Muscle of back (tissue), 11 donors: ENCODE results near the gene GRK3. TPM values are rescaled to one million over a fixed set of nuclear protein-coding genes. Genes with fewer than 3 reads are reported as not detected.

Experiments used
- DNase-seq, 3 donors: peaks; one replicate each; pipeline versions ENCODE4 v3.0.0 to v3.0.0-alpha.2; 2013
- polyA plus RNA-seq, 10 donors: library from polyadenylated mRNA; unstranded; fragments of 120-200 nt; gene quantifications; one replicate each; pipeline ENCODE4 v1.2.1, GENCODE V29; 2013; ENCODE audit not compliant: insufficient read length in 10 of 10

GRK3 gene
- polyA plus RNA-seq, 10 donors: 6.2 to 14.3 (median 8.1) TPM

DNA sequence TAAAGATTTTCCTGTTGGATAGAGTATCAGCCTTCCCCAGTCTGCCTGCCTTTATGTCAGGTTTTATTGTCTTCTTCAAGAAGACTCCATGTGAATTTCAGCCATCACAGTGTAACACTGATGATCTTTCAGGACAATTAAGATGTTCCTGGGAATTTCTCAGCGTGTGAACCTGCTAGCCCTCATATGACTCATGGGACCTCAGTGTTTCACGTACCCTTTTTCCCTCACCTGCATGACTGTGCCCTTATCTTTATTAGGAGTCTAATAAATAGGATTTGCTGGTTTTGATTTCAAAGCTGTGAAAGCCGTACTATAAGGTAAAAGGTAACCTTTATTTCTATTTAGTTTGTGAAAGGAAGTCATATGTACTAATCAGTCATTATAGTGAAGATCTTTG, 95.9 kb downstream of the GRK3 start:
- DNase-seq: no peak

- peak; percentile 53 to 85 (median 72) for DNase-seq
Measured at GRCh38 chr22:25661073-25661472, 96.6 kb downstream of the GRK3 start.

- DNase-seq: no peak
Measured at GRCh38 chr22:25663654-25664053, 99.2 kb downstream of the GRK3 start.

- peak in 2 of 3 donors; percentile 66 to 86 for DNase-seq
Measured at GRCh38 chr22:25666308-25666707, 101.8 kb downstream of the GRK3 start.

DNA sequence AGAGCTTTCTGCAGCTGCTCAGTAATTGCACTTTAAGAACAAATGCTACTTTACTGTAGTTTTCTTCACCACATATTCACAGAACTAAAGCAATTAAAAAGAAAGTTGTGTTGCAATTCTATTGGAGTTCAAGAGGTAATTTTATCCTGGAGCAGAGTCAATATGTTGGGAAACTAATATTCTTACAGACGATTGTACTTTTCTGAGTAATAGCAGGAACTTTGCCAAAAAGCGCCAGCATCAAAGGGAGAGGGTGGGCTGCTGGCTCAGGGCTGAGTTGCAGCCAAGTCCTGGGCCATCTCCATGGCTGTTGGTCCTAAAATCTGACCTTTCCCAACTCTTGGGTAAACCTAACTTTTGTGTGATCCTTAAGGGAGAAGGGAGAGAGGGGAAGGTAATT, 104.0 kb downstream of the GRK3 start:
- DNase-seq: peak in 2 of 3 donors; percentile 64 to 70

GRCh38 chr22:25669253-25670069, 105.0 kb downstream of the GRK3 start:
- DNase-seq: no peak

GRCh38 chr22:25670070-25670461, 105.6 kb downstream of the GRK3 start:
- DNase-seq: no peak

DNA sequence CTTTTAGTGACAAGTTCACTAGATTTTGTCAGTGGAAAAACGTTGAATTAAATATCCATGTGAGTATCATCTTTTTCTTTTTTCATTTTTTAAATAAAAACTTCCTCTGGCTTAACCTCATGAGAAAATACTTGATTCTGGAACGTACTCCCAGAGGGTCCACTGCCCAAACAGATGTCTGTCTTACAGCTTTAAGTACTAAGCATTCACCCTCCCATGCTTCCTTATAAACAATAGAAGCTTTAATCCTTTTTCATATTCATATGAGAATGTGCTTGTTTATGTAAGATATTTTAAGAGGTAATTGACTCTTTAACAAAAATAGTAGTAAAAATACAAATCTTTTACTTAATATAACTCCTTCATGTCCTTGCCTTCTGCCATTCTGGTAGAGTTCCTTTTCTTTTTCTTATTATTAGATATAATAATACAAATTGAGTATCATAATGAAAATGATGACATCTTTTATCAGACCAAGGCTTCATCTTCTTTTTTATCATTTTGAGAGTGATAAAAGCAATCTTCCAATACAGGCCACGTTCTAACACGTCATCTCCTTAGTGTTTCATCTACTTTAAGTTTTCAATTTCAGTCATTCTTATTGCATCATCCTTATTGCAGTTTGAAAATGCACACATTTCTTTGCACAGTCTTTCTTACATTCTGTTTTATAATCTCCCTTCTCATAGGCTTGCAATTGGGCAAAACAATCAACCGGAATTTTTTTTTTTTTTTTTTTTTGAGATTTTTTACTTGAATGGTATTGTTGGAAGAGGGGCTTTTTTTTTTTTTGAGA, 108.0 kb downstream of the GRK3 start:
- DNase-seq: no peak

- no peak for DNase-seq
Measured at GRCh38 chr22:25673713-25674112, 109.2 kb downstream of the GRK3 start.

DNA sequence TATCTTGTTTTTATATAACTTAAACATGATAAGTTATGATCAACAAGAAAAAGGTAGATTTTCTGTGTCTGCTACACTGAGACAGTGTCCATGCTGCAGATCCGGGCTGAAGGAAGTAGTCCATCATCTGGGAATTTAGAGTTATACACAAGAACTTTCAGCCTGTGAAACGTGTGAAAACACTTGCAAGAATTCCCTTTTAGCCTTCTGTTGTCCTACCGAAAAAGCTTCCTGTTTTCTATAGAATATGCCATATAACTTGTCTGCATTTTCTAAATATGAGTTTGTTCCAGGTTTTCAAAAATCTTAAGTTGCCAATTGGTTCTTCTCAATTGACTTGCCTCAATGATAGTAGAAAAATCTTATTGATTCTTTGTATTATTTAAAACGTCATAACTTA, 113.2 kb downstream of the GRK3 start:
- DNase-seq: no peak

GRCh38 chr22:25680051-25680450, 115.6 kb downstream of the GRK3 start:
- no peak for DNase-seq

DNA sequence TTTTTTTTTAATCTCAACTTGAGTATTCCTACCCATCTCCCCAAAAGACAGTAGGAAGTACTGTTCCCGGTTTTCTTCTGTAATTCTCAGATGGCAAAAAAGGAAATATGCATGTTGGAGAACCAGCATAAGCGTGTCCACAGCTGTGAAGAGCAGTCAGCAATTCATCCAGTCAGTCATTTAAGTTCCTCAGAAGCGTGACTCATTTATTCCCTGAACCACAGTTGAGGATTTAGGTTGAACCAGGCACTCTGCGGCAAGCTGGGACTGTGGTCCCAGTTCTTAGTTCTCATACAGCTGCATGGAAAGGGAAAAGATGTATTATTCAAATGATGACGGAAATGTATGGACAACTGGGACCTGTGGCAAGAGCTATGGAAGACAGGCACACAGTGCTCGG, 116.5 kb downstream of the GRK3 start:
- DNase-seq: peak in 2 of 3 donors; percentile 53 to 75

DNA sequence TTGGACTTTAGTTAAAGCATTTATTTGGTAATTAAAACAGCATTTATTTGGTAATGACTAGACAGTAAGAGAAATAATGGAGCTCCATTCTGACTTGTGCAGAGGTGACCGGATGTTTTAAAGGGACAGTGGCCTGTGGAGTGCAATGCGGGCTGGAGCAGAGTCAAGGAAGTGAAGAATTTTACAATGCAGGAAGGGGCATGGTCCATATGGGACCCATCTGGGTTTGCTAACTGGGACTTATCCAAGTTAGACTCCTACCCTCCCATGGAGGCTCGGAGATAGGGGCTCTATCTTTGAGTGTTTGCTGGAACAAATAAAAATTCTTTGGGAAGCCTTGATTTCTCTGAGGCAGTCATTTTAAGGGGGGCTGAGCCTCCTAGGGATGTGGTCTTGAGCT, 117.6 kb downstream of the GRK3 start:
- no peak for DNase-seq

- no peak for DNase-seq
Measured at GRCh38 chr22:25688627-25689026, 124.2 kb downstream of the GRK3 start.

DNA sequence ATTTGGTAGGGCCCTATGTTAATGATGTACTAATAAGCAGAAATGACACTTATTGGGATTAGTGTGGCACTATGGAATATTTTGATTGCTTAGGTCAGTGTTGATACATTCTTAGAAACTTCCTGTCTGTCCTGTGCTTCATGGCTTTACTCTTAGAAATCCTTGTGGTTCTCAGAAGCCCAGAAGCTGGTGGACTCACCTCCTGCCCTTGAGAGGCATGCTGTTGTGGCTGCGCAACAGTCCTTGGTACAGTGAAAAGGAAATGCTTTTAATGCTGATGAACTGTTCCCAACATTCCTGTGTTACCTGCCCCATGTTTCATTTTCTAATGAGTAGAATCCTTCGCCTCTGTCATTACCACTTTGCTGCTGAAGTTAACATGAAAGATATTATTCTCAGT, 125.2 kb downstream of the GRK3 start:
- DNase-seq: no peak

DNA sequence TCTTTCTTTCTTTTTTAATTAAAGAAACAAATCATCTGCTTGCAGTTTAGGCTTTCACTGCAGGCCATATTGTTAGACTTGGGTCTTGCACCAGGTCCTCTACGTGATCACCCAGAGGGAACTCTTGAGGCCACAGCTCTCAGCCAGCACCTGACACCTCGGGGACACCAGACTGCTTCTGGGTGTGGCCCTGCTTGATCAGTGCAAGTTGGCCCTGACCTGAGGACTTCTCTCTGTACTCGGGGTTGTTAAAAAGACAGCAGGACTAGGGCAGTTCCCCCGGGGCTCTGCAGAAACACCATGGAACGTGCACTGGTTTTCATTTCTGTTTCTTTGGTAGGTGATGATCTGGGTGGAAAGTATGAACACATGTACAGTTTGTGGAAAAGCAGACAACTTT, 126.3 kb downstream of the GRK3 start:
- DNase-seq: peak in 1 of 3 donors; percentile 30

GRCh38 chr22:25692397-25693267, 128.2 kb downstream of the GRK3 start:
- peak in 1 of 3 donors; percentile 37 for DNase-seq

DNA sequence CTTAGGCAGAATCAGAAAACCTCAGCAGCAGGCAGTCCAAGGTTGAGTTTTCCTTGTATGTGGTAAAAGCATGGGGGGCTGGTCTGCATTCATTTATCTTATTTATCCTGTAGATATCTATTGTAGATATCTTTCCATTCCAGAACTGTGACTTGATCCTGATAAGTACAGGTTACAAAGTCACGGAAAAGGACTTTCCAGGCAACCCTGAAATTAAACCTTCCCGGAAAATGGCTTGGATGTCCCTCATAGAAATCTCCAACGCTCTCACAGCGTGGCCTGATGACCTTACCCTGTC, 128.7 kb downstream of the GRK3 start:
- DNase-seq: no peak

DNA sequence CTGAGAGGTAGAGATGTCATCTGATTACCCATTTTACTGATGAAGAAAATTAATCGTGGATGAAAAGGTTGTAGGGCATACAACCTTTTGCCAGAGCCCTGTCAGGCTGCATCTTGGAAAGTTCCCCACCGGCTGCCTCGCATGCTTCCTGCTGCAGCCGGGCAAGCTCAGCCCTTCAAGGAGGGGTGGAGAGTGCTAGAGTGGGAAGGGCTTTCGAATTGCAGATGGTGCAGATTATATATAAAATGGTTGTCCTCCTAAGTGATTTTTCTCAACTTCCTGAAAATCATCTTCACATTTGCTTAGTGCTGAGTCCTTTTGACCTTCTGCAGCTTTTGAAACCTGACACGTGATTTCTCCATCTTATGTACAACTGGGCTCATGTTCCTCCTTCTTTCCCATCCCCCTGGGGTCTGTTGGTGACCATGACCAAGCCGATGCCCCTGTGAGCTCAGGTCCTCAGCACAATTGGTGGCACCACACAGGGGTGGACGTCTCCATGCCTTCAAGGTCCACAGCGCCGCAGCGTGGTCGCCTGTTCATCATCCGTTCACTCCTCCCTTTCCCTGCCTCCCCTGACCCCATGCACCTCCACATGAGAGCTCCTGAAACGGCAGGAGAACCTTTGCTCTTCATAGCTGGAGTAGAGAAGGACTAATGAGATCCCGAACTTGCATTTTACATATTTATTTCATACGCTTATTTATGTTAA, 129.9 kb downstream of the GRK3 start:
- peak in 1 of 3 donors; percentile 12 for DNase-seq

GRCh38 chr22:25695146-25695545, 130.7 kb downstream of the GRK3 start:
- no peak for DNase-seq

- no peak for DNase-seq
Measured at GRCh38 chr22:25696763-25697162, 132.3 kb downstream of the GRK3 start.
